GM10847 (cell line): ENCODE data around the gene UMAD1.

Experiments
- POLR2A ChIP-seq: IDR thresholded peaks from 2 replicates; pipeline ENCODE4 v1.6.1; 2011; ENCODE audit not compliant: insufficient read length; ENCODE audit errors: extremely low read depth

The UMAD1 gene

DNA sequence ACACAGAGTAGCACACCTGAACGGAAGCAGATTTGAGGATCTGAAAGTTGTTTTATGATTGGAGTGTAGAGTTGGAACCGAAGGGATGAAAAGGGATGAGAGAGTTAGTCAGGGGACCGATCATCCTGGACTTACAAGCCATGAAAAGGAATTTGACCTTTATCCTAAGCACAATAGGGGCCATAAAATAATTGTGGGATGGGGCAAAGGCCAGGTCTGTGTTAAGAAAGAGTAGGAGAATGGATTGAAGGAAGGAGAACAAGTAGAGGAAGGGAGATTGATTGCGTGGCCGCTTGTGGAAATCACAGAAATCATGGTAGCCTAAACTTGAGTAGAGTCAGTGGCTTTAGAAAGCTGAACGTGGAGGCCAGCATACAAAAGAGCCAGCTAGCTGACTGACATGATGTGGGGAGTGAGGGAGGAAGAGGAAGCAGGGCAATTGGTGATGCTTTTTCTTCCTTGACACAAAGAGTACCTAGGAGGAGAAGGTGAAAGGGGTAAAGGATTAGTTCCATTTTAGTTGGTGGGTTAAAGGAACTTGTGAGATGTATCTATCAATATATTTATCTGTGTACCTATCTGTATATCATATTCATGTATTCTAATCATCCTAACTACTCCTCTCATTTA lies 144.9 kb downstream of the UMAD1 start:
- no peak for TF ChIP-seq POLR2A

GRCh38 chr7:7786595-7786994 lies 146.0 kb downstream of the UMAD1 start:
- TF ChIP-seq POLR2A: no peak

GRCh38 chr7:7789551-7789988 lies 149.0 kb downstream of the UMAD1 start:
- no peak for TF ChIP-seq POLR2A

- no peak for TF ChIP-seq POLR2A
Measured at GRCh38 chr7:7790041-7790741, 149.6 kb downstream of the UMAD1 start.

- TF ChIP-seq POLR2A: no peak
Measured at GRCh38 chr7:7791523-7791922, 151.0 kb downstream of the UMAD1 start.

DNA sequence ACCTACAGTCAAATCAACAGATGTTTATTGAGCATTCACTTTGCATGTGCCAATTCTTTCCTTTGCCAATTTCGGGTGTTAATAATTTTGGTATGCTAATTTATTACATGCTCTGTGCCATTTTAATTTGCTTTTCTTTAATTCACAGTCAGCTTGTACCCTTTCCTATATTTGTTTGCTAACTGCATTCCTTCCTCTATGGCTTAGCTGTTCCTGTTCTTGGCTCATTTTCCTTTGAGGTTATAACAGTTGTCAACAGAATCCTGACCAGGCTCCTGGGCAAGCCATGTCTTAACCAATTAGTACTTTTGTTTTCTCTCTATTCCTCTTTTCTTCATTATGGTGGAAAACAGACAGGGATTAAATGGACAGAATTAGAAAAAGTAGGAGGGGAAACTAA lies 151.5 kb downstream of the UMAD1 start:
- no peak for TF ChIP-seq POLR2A

GRCh38 chr7:7793249-7793648 lies 152.7 kb downstream of the UMAD1 start:
- TF ChIP-seq POLR2A: no peak

DNA sequence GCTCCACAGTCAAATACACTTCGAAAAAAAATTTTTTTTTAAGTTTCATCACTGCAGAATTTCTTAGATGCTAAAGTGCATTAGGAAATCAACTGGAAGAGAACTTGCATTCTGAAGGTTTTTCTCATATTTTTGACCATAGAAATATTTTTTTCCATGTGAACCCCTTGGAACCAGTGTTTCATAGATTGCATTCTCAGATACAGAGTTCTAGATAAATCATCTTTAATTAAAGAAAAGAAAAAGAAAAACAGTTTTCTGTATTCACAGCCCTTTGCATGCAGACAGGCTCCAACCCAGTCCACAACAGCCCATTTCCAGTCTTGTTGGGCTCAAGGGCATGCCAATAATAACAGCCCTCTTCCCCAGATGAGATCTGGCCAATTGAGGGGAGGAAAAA lies 153.4 kb downstream of the UMAD1 start:
- no peak for TF ChIP-seq POLR2A

DNA sequence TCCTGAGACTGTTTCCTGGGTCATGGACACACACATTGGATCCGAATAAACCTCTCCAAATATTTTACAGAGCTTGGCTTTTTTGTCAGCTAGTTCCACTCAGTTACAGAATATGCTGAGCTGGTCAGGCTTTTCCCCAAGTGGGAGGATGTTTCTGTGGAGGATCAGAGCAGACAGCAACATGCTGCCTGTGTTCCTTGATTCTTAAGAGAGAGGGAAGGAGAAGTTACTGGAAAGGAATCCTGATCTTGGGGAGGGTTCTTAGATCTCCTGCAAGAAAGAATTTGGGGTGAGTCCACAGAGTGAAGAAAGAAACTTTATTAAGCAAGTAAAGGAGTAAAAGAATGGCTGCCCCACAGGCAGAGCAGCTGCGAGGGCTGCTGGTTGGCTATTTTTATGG lies 154.7 kb downstream of the UMAD1 start:
- TF ChIP-seq POLR2A: no peak

- no peak for TF ChIP-seq POLR2A
Measured at GRCh38 chr7:7795630-7796121, 155.1 kb downstream of the UMAD1 start.

DNA sequence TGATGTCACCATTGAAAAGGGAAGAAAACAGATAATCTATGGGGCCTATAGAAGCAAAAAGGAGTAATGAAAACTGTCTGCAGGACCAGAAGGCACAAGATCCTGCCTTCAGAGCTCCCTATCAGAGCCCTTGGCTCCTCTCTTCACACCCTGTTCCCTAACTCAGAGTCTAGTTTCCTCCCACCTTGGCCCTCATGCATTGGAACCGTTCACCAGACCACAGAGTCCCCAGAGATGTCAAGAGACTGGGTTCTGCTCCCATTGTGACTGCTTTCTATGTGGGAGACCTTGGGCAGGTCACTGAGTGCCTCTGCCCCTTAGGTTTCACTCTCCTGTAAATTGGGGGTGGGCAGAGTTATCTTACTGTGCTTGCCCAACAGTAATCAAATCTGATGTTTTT lies 158.0 kb downstream of the UMAD1 start:
- TF ChIP-seq POLR2A: no peak

GRCh38 chr7:7799138-7799537 lies 158.6 kb downstream of the UMAD1 start:
- no peak for TF ChIP-seq POLR2A

- no peak for TF ChIP-seq POLR2A
Measured at GRCh38 chr7:7802531-7802930, 162.0 kb downstream of the UMAD1 start.

- TF ChIP-seq POLR2A: no peak
Measured at GRCh38 chr7:7803715-7804178, 163.2 kb downstream of the UMAD1 start.

DNA sequence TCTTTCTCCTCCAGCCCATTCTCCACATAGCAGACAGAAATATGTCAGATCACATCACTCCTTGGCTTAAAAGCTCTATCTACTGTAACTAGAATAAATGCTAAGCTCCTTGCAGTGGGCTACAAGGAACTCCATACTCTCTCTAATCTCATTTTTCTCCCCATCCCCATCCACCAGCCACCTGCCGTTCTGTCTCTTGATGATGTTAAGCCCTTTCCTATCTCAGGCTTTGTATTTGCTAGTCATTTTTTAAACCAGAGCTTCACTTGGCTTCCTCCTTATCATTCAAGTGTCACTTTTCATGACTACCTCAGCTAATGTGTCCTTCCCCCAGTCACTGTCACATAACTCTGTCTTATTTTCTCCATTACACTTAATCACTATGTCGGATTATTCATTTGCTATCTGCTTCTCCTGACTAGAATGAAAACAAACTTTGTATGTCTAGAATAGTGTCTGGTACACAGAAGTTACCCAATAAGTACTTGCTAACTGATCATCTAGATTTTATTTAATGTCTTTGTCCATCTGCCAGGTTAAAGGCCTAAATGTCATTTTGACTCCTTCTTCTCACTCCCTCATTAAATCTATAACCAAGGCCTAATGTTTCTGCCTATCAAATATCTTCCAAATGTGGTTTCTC lies 165.1 kb downstream of the UMAD1 start:
- no peak for TF ChIP-seq POLR2A

DNA sequence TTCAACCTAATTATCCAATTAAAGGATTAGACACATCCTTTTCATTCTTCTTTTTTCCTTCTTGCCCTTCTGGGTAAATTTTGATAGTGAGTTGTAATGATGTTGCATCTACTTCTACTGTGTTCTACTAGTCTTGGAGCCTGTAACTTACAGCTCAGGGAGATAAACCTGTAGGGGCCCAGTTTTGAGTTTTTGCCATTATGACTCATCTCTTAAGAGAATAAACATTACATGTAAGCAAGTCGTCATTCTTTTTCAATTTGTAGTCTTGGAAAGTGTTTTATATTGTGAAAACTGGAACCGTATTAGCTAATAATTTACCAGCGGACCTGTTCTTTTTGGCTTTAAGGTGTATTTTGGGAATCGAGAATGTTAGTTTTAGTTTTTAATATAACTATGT lies 167.6 kb downstream of the UMAD1 start:
- no peak for TF ChIP-seq POLR2A
